Measurements from ENCODE around the gene TOMM34. TPM values are rescaled to one million over a fixed set of nuclear protein-coding genes. Genes with fewer than 3 reads are reported as not detected.

Gene TOMM34
- total RNA-seq, 1 experiment from 2014 or later: 52.9 TPM

GRCh38 chr20:44963325-44964215 lies 3.4 kb upstream of the TOMM34 start:
- no peak for DNase-seq (ENCODE audit: extremely low read depth, low read depth)

- DNase-seq (ENCODE audit: extremely low read depth, low read depth): no peak
Measured at GRCh38 chr20:44962483-44962882, 2.3 kb upstream of the TOMM34 start.

GRCh38 chr20:44961870-44962267 lies 1.7 kb upstream of the TOMM34 start:
- no peak for DNase-seq (ENCODE audit: extremely low read depth, low read depth)

DNA sequence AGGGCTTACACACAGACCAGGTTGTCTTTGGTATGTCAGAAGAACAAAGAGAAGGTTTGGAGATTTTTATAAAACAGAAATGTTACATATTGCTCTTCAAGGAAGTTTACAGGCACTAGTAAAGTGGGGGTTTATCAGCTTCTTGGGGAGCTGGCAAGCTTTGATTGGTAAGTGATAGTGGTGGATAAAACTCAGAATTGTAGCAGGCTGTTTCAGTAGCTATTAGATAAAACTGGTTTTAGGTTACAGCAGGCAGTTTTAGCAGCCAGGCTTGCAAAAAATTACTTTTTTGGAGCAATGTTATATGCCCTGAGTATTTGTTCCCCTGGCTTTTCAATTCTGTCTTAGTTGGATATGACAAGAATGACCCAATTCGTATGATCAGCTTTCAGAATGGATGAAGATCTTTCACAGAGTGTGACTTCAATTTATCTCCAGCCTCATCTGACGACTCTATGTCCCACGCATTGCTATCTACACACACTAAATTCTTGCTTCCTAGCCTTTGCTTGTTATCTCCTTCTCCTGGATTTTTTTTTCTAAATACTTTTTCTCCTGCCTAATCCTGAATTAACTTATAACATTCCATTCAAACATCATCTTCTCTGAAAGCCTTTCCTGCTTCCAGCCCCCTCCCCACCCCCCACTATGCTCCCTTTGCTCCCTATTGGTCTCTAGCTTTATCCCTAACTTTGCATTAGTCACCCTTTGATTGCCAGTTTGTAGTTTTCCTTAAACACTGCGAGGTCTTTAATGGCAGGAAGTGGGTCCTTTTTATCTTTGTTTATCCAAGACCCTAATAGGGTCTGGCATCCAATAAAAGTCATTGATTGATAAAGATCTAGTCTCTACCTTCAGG lies 1.0 kb upstream of the TOMM34 start:
- DNase-seq (ENCODE audit: extremely low read depth, low read depth): no peak

- DNase-seq (ENCODE audit: extremely low read depth, low read depth): no peak
Measured at GRCh38 chr20:44959638-44960102, 527 bp downstream of the TOMM34 start.

- DNase-seq (ENCODE audit: extremely low read depth, low read depth): no peak
Measured at GRCh38 chr20:44959082-44959637, 1.0 kb downstream of the TOMM34 start.

DNA sequence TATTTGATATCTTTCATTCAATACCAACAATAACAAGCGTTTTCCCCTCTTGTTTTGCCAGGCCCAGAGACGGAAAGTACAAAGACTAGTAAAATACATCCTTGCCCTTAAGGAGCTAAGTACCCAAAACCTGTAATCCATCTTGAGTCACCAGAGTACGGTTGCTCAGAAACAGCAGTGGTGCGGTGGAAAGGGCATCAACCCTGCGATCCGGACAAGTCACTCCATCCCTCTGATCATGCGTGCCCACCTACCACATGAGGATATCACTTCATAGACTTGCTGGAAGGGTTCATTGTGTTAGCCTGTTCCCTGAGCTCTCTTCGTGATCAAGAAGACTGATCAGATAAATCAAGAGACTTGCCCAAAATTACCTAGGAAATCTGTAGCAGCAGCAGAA lies 1.9 kb downstream of the TOMM34 start:
- no peak for DNase-seq (ENCODE audit: extremely low read depth, low read depth)

DNA sequence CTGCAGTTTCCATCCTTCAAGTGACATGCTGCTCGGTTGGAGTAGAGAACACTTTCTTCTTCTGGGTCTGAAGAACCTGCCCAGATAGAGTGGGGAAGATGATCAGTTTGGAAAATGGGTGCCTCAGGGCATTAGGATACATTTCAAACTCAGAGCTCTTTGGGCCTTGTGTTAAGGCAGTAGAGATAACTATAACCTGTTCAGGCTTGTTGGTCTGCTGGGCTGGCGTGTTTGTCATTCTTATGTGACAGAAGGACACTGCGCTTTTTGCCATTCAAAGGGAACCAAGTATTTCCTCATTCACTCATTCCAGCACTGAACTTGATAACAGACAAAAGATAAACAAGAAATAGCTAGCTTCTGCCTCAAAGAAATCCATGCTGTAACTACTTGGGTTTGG lies 3.8 kb downstream of the TOMM34 start:
- DNase-seq (ENCODE audit: extremely low read depth, low read depth): no peak

DNA sequence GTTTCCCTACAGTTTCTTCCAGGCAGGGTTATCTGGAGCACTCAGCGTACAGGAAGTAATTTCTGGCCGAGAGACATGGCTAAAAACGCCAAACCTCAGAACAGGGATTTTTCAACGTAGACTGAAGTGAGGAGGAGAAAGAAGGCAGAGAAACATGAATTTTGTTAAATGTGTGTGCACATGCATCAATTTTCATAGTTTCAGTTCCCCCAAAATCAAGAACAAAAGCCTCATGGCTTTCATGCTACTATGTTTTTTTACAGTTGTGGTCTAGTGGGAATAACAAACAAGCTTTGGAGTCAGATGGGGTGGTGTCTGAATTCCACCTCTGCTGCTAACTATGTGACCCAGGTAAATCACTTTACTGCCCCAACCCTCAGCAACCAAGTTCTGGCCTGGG lies 4.9 kb downstream of the TOMM34 start:
- no peak for DNase-seq (ENCODE audit: extremely low read depth, low read depth)

- no peak for DNase-seq (ENCODE audit: extremely low read depth, low read depth)
Measured at GRCh38 chr20:44954211-44954610, 6.0 kb downstream of the TOMM34 start.

DNA sequence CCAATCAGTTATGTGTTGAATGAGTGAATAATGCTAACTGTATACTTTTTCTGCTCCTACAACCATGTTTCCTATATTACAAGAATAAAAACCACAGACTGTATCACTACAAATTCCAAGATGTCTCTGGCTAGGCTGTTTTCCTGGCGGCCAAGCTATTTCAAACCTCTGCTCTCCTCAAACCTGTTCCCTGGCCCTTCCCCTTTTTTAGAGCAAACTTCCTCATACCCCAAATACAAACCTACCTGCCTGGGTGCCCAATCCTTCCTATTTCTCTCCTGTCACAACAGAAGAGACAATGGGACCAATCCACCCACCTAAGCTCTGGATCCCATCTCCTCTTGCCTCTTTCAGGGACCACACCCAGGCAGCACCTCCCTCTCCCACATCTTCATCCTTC lies 7.5 kb downstream of the TOMM34 start:
- DNase-seq (ENCODE audit: extremely low read depth, low read depth): no peak

DNA sequence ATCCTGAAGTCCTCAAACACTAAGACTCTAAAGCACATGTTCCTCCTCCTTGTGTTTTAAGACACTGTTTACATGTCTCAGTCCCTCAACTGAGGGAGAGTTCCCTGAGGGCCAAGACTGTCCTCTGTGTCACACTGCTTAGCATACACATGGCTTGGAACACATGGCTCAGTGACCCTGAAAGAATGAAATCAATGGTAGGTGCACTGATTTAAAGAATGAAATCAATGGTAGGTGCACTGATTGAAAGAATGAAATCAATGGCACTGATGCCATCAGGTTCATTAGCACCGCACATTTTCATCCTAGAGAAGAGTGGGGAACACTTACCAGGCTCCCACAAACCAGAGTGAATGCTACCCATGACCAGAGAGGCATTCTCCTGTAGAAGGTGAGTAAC lies 9.8 kb downstream of the TOMM34 start:
- no peak for DNase-seq (ENCODE audit: extremely low read depth, low read depth)

- no peak for DNase-seq (ENCODE audit: extremely low read depth, low read depth)
Measured at GRCh38 chr20:44948513-44948912, 11.7 kb downstream of the TOMM34 start.

GRCh38 chr20:44948107-44948506 lies 12.1 kb downstream of the TOMM34 start:
- DNase-seq (ENCODE audit: extremely low read depth, low read depth): no peak

- DNase-seq (ENCODE audit: extremely low read depth, low read depth): no peak
Measured at GRCh38 chr20:44946271-44946852, 13.8 kb downstream of the TOMM34 start.

DNA sequence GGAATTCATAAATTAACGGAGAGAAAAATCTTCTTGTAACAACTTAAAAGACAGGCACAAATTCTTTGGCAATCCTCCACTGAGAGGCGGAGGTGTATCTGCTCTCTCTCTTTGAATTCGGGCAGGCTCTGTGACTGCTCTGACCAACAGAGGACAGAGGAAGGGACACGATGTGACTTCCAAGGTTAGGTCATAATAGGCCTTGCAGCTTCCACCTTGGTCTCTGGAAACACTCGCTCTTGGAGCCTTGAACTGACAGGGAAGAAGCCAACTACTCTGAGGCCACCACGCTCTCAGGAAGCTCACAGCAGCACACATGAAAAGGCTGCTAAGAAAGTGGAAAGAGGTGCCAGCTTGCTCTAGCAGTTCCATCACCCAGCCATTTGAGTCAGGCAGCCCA lies 14.9 kb downstream of the TOMM34 start:
- DNase-seq (ENCODE audit: extremely low read depth, low read depth): no peak

DNA sequence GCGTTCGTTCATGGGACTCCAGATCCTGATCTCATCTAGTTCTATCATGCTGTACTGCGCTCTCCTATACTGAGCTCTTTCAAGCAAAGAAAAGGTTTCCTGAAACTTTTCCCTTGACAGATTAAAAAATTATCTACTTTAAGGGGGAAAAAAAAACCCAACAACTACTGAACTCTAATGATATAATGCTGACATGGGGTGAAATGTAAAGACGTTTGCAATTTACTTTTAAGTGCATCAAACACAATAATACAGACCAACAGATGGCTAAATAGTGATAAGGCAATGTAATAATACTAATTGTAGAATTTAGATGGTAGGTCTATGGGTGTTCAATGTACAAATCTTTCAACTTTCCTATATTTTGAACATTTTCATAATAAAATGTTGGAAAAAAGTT lies 16.4 kb downstream of the TOMM34 start:
- no peak for DNase-seq (ENCODE audit: extremely low read depth, low read depth)

GRCh38 chr20:44942264-44942973 lies 17.8 kb downstream of the TOMM34 start:
- no peak for DNase-seq (ENCODE audit: extremely low read depth, low read depth)

DNA sequence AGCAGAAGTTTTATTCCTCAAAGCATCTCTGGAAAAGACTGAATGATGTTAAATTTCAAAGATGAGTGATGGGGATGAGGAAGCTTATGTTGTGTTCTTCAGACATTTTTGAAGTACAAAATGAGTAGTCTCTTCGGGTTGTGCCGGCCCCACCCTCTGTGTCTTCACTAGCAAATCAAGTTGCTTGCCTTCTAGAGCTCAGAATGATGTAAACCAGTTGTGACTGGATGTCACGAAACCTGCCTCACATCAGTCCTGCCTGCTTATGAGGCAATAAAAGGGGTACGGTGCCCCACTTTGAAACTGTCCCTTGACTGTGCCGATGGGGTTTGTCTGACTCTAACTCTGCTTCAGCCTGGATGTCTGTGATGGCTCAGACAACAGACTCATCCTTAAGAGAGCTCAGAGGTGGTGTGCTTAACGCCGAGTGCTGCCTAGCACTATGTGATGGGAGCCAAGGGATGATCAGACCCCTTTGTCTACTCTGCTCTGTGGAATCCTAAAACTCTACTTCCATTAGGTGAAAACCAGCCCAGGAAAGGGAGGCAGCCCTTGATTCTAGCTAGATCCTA lies 19.0 kb downstream of the TOMM34 start:
- no peak for DNase-seq (ENCODE audit: extremely low read depth, low read depth)

DNA sequence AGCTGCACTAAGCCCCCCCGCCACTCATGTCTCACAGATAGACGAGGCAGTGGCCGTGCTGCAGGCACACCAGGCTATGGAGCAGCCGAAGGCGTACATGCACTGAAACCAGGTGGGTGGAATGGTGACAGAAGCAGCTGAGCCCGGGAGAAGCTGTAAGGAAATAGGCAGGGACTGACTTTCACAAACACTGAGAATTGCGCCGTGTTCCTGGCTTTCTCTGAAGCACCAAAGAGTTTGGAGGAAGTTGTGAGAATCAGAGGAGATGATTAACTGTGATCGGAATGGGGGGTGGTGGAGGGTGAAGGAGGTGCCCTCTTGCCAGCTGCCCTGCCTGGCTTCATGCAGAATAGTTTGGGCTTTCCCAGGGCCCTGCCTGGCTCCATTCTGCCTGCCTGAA lies 21.6 kb downstream of the TOMM34 start:
- no peak for DNase-seq (ENCODE audit: extremely low read depth, low read depth)
